GM18951 (cell line): ENCODE data around the gene FGF22.
"Not testable (repeated sequence)": the region's sequence is repeated elsewhere in the genome, so short reads cannot be mapped to it uniquely, and the experiment has no call there.

ENCODE experiments used
- POLR2A ChIP-seq: IDR thresholded peaks from 4 replicates; pipeline ENCODE4 v1.6.1; 2011; ENCODE audit warnings: mild to moderate bottlenecking; ENCODE audit not compliant: insufficient read length, insufficient read depth; ENCODE audit errors: extremely low read depth
- in situ Hi-C: fragments of 300-500 bp; cut with MboI; formaldehyde crosslinking; loops from one replicate; pipeline ENCODE4 v1.12.0; 2022; ENCODE audit warnings: low sequenced_read_pairs, mixed read lengths, inconsistent platforms; ENCODE audit not compliant: unreplicated experiment

The FGF22 gene

GRCh38 chr19:601310-601709, 38.4 kb upstream of the FGF22 start:
- no peak for TF ChIP-seq POLR2A
- in situ Hi-C loops: no loop called here

GRCh38 chr19:601790-602189, 37.9 kb upstream of the FGF22 start:
- in situ Hi-C loops: no loop called here
- no peak for TF ChIP-seq POLR2A

DNA sequence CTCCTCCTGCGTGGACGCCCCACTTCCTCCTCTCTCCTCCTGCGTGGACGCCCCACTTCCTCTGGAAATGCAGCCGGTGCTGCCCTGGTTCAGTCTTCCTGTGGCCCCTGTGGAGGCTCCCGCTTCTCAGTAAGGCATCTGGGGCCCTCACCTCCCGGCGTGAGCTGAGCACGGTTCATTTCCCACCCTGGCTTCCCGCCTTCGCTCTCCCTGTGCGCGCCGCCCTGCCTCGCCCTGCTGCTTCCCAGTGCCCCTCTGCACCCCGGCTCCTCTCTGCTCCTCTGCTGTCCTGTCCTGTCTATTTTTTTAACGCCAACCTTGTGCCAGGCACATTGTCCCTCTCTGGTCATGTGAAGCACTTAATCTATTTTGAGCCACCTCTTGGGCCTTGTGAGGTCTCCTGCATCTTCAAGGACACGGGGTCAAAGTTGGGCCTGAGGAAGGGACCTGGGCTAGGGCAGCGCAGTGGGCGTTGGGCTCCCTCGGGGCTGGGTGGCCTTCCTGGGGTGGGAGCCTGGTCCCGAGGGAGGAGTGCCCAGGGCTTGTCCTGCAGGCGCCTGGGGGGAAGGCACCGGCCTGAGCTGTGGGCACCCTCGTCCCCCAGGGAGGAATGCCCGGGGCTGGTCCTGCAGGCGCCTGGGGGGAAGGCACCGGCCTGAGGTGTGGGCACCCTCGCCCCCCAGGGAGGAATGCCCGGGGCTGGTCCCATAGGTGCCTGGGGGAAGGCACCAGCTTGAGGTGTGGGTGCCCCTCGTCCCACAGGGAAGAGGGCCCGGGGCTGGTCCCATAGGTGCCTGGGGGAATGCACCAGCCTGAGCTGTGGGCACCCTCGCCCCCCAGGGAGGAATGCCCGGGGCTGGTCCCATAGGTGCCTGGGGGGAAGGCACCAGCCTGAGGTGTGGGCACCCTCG, 37.0 kb upstream of the FGF22 start:
- in situ Hi-C loops: no loop called here
- TF ChIP-seq POLR2A: no peak

- in situ Hi-C loops: not testable (repeated sequence)
Observed at GRCh38 chr19:603302-603639, 36.4 kb upstream of the FGF22 start.

DNA sequence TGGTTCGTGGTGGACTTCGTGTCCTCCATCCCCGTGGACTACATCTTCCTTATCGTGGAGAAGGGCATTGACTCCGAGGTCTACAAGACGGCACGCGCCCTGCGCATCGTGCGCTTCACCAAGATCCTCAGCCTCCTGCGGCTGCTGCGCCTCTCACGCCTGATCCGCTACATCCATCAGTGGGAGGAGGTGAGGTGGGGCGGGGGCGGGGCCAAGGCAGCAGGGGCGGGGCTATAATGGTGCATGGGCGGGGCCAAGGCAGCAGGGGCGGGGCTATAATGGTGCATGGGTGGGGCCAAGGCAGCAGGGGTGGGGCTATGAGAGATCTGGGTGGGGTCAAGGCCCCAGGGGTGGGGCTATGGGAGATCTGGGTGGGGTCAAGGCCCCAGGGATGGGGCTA, 35.9 kb upstream of the FGF22 start:
- in situ Hi-C loops: not testable (repeated sequence)

DNA sequence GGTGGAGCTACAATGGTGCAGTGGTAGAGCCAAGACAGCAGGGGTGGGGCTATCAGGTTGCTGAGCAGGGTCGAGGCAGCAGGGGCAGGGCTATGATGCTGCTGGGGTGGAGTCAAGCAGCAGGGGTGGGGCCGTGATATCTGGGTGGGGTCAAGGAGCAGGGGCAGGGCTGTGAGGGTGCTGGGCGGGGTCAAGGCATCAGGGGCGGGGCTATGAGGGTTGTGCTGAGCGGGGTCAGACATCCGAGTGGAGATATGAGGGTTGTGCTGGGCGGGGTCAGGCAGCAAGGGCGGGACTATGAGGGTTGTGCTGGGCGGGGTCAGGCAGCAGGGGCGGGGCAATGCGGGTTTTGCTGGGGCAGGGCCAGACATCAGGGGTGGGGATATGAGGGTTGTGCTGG, 35.3 kb upstream of the FGF22 start:
- in situ Hi-C loops: no loop called here
- TF ChIP-seq POLR2A: no peak

DNA sequence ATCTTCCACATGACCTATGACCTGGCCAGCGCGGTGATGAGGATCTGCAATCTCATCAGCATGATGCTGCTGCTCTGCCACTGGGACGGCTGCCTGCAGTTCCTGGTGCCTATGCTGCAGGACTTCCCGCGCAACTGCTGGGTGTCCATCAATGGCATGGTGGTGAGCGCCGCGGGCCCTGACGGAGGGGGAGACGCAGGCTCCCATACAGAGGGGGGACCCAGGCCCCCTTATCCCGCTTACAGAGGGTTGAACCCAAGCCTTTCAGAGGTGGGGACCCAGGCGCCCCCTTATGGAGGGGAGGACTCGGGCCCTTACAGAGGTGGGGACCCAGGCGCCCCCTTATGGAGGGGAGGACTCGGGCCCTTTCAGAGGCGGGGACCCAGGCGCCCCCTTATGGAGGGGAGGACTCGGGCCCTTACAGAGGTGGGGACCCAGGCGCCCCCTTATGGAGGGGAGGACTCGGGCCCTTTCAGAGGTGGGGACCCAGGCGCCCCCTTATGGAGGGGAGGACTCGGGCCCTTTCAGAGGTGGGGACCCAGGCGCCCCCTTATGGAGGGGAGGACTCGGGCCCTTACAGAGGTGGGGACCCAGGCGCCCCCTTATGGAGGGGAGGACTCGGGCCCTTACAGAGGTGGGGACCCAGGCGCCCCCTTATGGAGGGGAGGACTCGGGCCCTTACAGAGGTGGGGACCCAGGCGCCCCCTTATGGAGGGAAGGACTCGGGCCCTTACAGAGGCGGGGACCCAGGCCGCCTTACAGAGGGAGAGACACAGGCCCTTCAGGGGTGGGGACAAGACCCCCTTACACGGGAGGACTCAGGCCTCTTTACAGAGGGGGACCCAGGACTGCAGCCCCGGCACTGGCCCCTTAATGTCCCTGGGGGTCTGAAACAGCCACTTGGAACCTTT, 34.4 kb upstream of the FGF22 start:
- in situ Hi-C loops: not testable (repeated sequence)

GRCh38 chr19:607301-608154, 32.2 kb upstream of the FGF22 start:
- in situ Hi-C loops: no loop called here

GRCh38 chr19:608155-609003, 31.3 kb upstream of the FGF22 start:
- in situ Hi-C loops: no loop called here
- no peak for TF ChIP-seq POLR2A

More at GRCh38 chr19:607301-608154, 32.2 kb upstream of the FGF22 start:
- no peak for TF ChIP-seq POLR2A

DNA sequence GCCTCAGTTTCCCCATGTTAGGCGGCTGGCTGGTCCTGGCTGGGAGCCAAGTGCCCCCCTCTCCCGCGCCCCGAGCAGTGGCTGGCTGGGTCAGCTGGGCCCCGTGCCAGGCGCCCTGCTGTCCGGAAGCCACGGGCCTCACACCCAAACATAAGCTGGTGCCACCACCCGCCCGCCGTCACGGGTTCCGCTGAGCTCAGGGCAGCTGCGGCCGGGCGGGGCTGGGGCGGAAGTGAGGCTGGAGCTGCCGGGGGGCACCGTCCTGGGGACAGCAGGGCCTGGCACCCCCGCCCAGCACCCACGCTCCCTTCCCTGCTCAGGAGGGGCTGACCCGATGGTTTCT, 30.7 kb upstream of the FGF22 start:
- in situ Hi-C loops: no loop called here
- no peak for TF ChIP-seq POLR2A

GRCh38 chr19:610071-610800, 29.4 kb upstream of the FGF22 start:
- no peak for TF ChIP-seq POLR2A
- in situ Hi-C loops: no loop called here
